Measurements from ENCODE around the gene PLVAP.

DNA sequence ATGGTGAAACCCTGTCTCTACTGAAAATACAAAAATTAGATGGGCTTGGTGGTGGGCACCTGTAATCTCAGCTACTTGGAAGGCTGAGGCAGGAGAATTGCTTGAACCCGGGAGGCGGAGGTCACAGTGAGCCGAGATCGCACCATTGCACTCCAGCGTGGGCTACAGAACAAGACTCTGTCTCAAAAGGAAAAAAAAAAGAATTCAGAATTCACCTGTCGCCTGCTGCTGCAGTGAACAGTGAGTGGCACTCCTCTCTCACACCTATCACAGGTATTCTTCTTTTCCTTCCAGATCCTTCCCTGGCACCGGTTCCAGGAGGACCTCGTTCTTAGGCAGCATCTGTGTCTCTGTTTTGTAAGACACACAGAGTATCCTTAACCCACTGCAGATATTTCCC, 37.0 kb upstream of the PLVAP start:
- TF ChIP-seq CTCF (IDR thresholded peaks at IDR 0.05) (no peak), CREB1 (CRISPR knock-in tag; IDR thresholded peaks at IDR 0.05) (no peak), NR3C1 (CRISPR knock-in tag; conservative IDR thresholded peaks at IDR 0.05; ENCODE audit: low read depth) (no peak), ZNF423 (CRISPR knock-in tag; IDR thresholded peaks at IDR 0.05) (no peak), TEAD1 (CRISPR knock-in tag; IDR thresholded peaks at IDR 0.05) (no peak), ATF1 (CRISPR knock-in tag; IDR thresholded peaks at IDR 0.05) (no peak), TEAD4 (CRISPR knock-in tag; IDR thresholded peaks at IDR 0.05) (no peak), TCF7 (CRISPR knock-in tag; IDR thresholded peaks at IDR 0.05; ENCODE audit: low read depth) (no peak), STAT6 (CRISPR knock-in tag; conservative IDR thresholded peaks at IDR 0.05; ENCODE audit: low read depth) (no peak), USF1 (CRISPR knock-in tag; IDR thresholded peaks at IDR 0.05) (no peak)
- TF ChIP-seq, protein P1, sequence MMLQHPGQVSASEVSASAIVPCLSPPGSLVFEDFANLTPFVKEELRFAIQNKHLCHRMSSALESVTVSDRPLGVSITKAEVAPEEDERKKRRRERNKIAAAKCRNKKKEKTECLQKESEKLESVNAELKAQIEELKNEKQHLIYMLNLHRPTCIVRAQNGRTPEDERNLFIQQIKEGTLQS (CRISPR knock-in tag; conservative IDR thresholded peaks at IDR 0.05): no peak
- TF ChIP-seq, protein P2, sequence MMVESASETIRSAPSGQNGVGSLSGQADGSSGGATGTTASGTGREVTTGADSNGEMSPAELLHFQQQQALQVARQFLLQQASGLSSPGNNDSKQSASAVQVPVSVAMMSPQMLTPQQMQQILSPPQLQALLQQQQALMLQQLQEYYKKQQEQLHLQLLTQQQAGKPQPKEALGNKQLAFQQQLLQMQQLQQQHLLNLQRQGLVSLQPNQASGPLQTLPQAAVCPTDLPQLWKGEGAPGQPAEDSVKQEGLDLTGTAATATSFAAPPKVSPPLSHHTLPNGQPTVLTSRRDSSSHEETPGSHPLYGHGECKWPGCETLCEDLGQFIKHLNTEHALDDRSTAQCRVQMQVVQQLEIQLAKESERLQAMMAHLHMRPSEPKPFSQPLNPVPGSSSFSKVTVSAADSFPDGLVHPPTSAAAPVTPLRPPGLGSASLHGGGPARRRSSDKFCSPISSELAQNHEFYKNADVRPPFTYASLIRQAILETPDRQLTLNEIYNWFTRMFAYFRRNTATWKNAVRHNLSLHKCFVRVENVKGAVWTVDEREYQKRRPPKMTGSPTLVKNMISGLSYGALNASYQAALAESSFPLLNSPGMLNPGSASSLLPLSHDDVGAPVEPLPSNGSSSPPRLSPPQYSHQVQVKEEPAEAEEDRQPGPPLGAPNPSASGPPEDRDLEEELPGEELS (CRISPR knock-in tag; IDR thresholded peaks at IDR 0.05): no peak
- TF ChIP-seq, protein P3, sequence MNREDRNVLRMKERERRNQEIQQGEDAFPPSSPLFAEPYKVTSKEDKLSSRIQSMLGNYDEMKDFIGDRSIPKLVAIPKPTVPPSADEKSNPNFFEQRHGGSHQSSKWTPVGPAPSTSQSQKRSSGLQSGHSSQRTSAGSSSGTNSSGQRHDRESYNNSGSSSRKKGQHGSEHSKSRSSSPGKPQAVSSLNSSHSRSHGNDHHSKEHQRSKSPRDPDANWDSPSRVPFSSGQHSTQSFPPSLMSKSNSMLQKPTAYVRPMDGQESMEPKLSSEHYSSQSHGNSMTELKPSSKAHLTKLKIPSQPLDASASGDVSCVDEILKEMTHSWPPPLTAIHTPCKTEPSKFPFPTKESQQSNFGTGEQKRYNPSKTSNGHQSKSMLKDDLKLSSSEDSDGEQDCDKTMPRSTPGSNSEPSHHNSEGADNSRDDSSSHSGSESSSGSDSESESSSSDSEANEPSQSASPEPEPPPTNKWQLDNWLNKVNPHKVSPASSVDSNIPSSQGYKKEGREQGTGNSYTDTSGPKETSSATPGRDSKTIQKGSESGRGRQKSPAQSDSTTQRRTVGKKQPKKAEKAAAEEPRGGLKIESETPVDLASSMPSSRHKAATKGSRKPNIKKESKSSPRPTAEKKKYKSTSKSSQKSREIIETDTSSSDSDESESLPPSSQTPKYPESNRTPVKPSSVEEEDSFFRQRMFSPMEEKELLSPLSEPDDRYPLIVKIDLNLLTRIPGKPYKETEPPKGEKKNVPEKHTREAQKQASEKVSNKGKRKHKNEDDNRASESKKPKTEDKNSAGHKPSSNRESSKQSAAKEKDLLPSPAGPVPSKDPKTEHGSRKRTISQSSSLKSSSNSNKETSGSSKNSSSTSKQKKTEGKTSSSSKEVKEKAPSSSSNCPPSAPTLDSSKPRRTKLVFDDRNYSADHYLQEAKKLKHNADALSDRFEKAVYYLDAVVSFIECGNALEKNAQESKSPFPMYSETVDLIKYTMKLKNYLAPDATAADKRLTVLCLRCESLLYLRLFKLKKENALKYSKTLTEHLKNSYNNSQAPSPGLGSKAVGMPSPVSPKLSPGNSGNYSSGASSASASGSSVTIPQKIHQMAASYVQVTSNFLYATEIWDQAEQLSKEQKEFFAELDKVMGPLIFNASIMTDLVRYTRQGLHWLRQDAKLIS (CRISPR knock-in tag; IDR thresholded peaks at IDR 0.05; ENCODE audit: borderline replicate concordance): no peak
- TF ChIP-seq, protein P4, sequence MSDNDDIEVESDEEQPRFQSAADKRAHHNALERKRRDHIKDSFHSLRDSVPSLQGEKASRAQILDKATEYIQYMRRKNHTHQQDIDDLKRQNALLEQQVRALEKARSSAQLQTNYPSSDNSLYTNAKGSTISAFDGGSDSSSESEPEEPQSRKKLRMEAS (CRISPR knock-in tag; IDR thresholded peaks at IDR 0.05): no peak
